HepG2 (cell line): ENCODE results near the gene DIS3L2. TPM values are rescaled to one million over a fixed set of nuclear protein-coding genes. Genes with fewer than 3 reads are reported as not detected.

ENCODE experiments used
- ATAC-seq: fragments of 200-7000 bp; cut with Tn5 transposase; 3 replicates; pipeline ENCODE4 v1.9.1; 2020; ENCODE audit warnings: mild to moderate bottlenecking, moderate library complexity
- BruUV-seq: library from RNA; stranded (reverse); fragments of 400-500 nt; replicated peaks from 2 replicates; lab custom pipeline; 2021; lab: Mats Ljungman, UMichigan
- CTCF ChIA-PET: fragments of 300-600 bp; formaldehyde crosslinking; extraction: SDS; loops from one replicate; lab custom pipeline; 2021; ENCODE audit warnings: low total read pairs, inconsistent platforms, low intra/inter-chr PET ratio; lab: Yijun Ruan, JAX
- POLR2A ChIA-PET: fragments of 350-600 bp; sonication (Branson Sonifier 250); formaldehyde crosslinking; loops from one replicate; lab custom pipeline; 2020; ENCODE audit warnings: antibody characterized with exemption, inconsistent platforms; lab: Yijun Ruan, JAX
- DNase-seq: peaks from one replicate; pipeline ENCODE4 v3.0.0-alpha.2; 2015; ENCODE audit warnings: low spot score
- FAIRE-seq: peaks from 3 replicates; lab custom pipeline; 2011; peaks lifted over from hg19 to GRCh38; lab: Jason Lieb, UNC
- H2AFZ ChIP-seq: one replicate; pipeline ENCODE4 v1.6.1; 2011; ENCODE audit warnings: low read length, inconsistent platforms
- H3K27ac ChIP-seq: fragments of 300-600 bp; 3 replicates; pipeline ENCODE4 v1.8.0; 2011; ENCODE audit warnings: mixed run types, mild to moderate bottlenecking, mixed read lengths, low read length, inconsistent platforms; ENCODE audit not compliant: insufficient read depth; ENCODE audit errors: extremely low read length
- H3K27me3 ChIP-seq, 2 experiments: fragments of 200-600 bp in 1 of 2; 2 replicates in 1 of 2; 3 replicates in 1 of 2; pipeline versions ENCODE4 v1.6.0 to v1.8.0; 2011; ENCODE audit warnings: low read length in 2 of 2, mild to moderate bottlenecking in 2 of 2, moderate library complexity in 2 of 2, inconsistent platforms in 1 of 2; ENCODE audit not compliant: insufficient read depth in 2 of 2, control insufficient read depth in 1 of 2
- H3K36me3 ChIP-seq, 2 experiments: fragments of 200-600 bp in 1 of 2; replicated peaks in 1 of 2; 2 replicates in 1 of 2; 3 replicates in 1 of 2; pipeline versions ENCODE4 v1.5.1 to v1.8.0; 2011; ENCODE audit warnings: low read length in 2 of 2, inconsistent platforms in 1 of 2; ENCODE audit not compliant: insufficient read depth in 2 of 2, control insufficient read depth in 1 of 2
- H3K4me1 ChIP-seq: 2 replicates; pipeline ENCODE4 v1.5.1; 2012; ENCODE audit warnings: low read length, inconsistent platforms; ENCODE audit not compliant: insufficient read depth
- H3K4me2 ChIP-seq: 2 replicates; pipeline ENCODE4 v1.6.0; 2011; ENCODE audit warnings: low read depth, low read length, inconsistent platforms
- H3K4me3 ChIP-seq, 3 experiments: fragments of 200-600 bp in 1 of 3; sonication (generic), shearing (Covaris generic) in 1 of 3; replicated peaks in 1 of 3; 2 replicates each; pipeline ENCODE4 v1.5.1; 2011 to 2016; ENCODE audit warnings: low read length in 3 of 3, inconsistent platforms in 2 of 3, low read depth in 2 of 3, mild to moderate bottlenecking in 2 of 3, control low read depth in 1 of 3, mixed read lengths in 1 of 3; ENCODE audit not compliant: insufficient read depth in 1 of 3
- H3K79me2 ChIP-seq: one replicate; pipeline ENCODE4 v1.6.1; 2011; ENCODE audit warnings: low read length, inconsistent platforms; ENCODE audit not compliant: insufficient read depth
- H3K9ac ChIP-seq: 2 replicates; pipeline ENCODE4 v1.6.0; 2011; ENCODE audit warnings: mild to moderate bottlenecking, low read depth, low read length, inconsistent platforms; ENCODE audit not compliant: insufficient read depth
- H3K9me3 ChIP-seq: 2 replicates; pipeline ENCODE4 v1.5.1; 2012; ENCODE audit warnings: mild to moderate bottlenecking, low read length
- H4K20me1 ChIP-seq: 2 replicates; pipeline ENCODE4 v1.6.0; 2011; ENCODE audit warnings: inconsistent platforms, mild to moderate bottlenecking, low read length, moderate library complexity; ENCODE audit not compliant: insufficient read depth
- DMTF1 ChIP-seq: sonication (generic); formaldehyde crosslinking; IDR thresholded peaks from 2 replicates; pipeline ENCODE4 v1.4.0; 2020; ENCODE audit warnings: mild to moderate bottlenecking, missing genetic modification reagents
- IRX3 ChIP-seq: sonication (generic); formaldehyde crosslinking; IDR thresholded peaks from 2 replicates; pipeline ENCODE4 v1.8.1; 2023; ENCODE audit warnings: mild to moderate bottlenecking, low read depth, missing genetic modification reagents, borderline replicate concordance
- KAT7 ChIP-seq: IDR thresholded peaks from 2 replicates; pipeline ENCODE4 v1.6.1; 2018; ENCODE audit warnings: borderline replicate concordance, missing compliant biosample characterization
- KAT8 ChIP-seq: IDR thresholded peaks from 2 replicates; pipeline ENCODE4 v1.6.1; 2016; ENCODE audit warnings: missing genetic modification reagents, missing compliant biosample characterization
- MAFF ChIP-seq: IDR thresholded peaks from 2 replicates; pipeline ENCODE4 v1.6.1; 2011; ENCODE audit warnings: low read depth, low read length, improper control_type of control experiment
- MAFK ChIP-seq, 2 experiments: IDR thresholded peaks in 1 of 2; conservative IDR thresholded peaks in 1 of 2; 2 replicates each; pipeline ENCODE4 v1.6.1; 2011; ENCODE audit warnings: improper control_type of control experiment in 2 of 2, low read length in 2 of 2
- MED8 ChIP-seq: sonication (generic); formaldehyde crosslinking; IDR thresholded peaks from 2 replicates; pipeline ENCODE4 v1.8.1; 2023; ENCODE audit warnings: mild to moderate bottlenecking, missing genetic modification reagents; ENCODE audit not compliant: insufficient replicate concordance
- NCOA1 ChIP-seq: sonication (generic); formaldehyde crosslinking; IDR thresholded peaks from 2 replicates; pipeline ENCODE4 v1.9.0; 2021; ENCODE audit warnings: missing genetic modification reagents
- RBAK ChIP-seq: sonication (generic); formaldehyde crosslinking; IDR thresholded peaks from 2 replicates; pipeline ENCODE4 v1.5.1; 2020; ENCODE audit warnings: mild to moderate bottlenecking, missing genetic modification reagents
- SALL1 ChIP-seq: sonication (generic); formaldehyde crosslinking; IDR thresholded peaks from 2 replicates; pipeline ENCODE4 v1.8.0; 2022; ENCODE audit warnings: mild to moderate bottlenecking, missing genetic modification reagents
- SP140L ChIP-seq: sonication (generic); formaldehyde crosslinking; IDR thresholded peaks from 2 replicates; pipeline ENCODE4 v1.4.0; 2020; ENCODE audit warnings: missing genetic modification reagents, borderline replicate concordance
- SRSF4 ChIP-seq: fragments of 200-400 bp; formaldehyde crosslinking; IDR thresholded peaks from one replicate; pipeline ENCODE4 v1.6.1; 2018; ENCODE audit warnings: mild to moderate bottlenecking, low read depth, low read length, moderate library complexity; ENCODE audit not compliant: poor library complexity, severe bottlenecking
- ZBTB7A ChIP-seq: sonication (generic); formaldehyde crosslinking; IDR thresholded peaks from 2 replicates; pipeline ENCODE4 v1.8.0; 2022; ENCODE audit warnings: mild to moderate bottlenecking, missing genetic modification reagents
- ZKSCAN1 ChIP-seq: fragments of 150-350 bp; IDR thresholded peaks from 2 replicates; pipeline ENCODE4 v1.6.1; 2014; ENCODE audit warnings: low read length
- ZNF331 ChIP-seq: sonication (generic); formaldehyde crosslinking; IDR thresholded peaks from 2 replicates; pipeline ENCODE4 v1.4.0; 2020; ENCODE audit warnings: missing genetic modification reagents
- ZNF484 ChIP-seq: sonication (generic); formaldehyde crosslinking; IDR thresholded peaks from 2 replicates; pipeline ENCODE4 v1.5.1; 2020; ENCODE audit warnings: mild to moderate bottlenecking, low read depth, missing genetic modification reagents, borderline replicate concordance
- ZNF510 ChIP-seq: sonication (generic); formaldehyde crosslinking; IDR thresholded peaks from 2 replicates; pipeline ENCODE4 v1.4.0; 2020; ENCODE audit warnings: low read depth, mild to moderate bottlenecking, missing genetic modification reagents
- ZNF552 ChIP-seq: sonication (generic); formaldehyde crosslinking; IDR thresholded peaks from 2 replicates; pipeline ENCODE4 v1.9.0; 2022; ENCODE audit warnings: missing genetic modification reagents, mild to moderate bottlenecking, borderline replicate concordance
- WGBS: methylation state at CpG from one replicate; pipeline ENCODE4 v1.1.6; 2017; ENCODE audit warnings: low lambda C conversion rate; 5-methylcytosine and 5-hydroxymethylcytosine counted together
- in situ Hi-C: cut with HindIII; loops from 2 replicates; pipeline ENCODE4 v1.10.0; 2017; ENCODE audit warnings: low pct_unique_long_range_greater_than_20kb; ENCODE audit not compliant: extremely low pct_ligation_motif_present
- intact Hi-C: fragments of 100-400 bp; cut with micrococcal nuclease; formaldehyde crosslinking; loops from one replicate; pipeline ENCODE4 v1.10.0; 2022; ENCODE audit not compliant: unreplicated experiment
- polyA plus RNA-seq, 8 experiments: library from polyadenylated mRNA; depleted of rRNA in 3 of 8; stranded (reverse) in 7 of 8; unstranded in 1 of 8; fragments of >200 nt; fragmentation: Illumina TruSeq in 4 of 8; extraction: Trizol in 4 of 8; gene quantifications; 2 replicates each; pipeline versions ENCODE4 v1.2.1 to v1.2.3, GENCODE V29; 2011 to 2016; ENCODE audit warnings: low read depth in 4 of 8, missing spikeins in 1 of 8, mixed read lengths in 1 of 8; ENCODE audit not compliant: insufficient read depth in 1 of 8
- total RNA-seq, 5 experiments: library from RNA; depleted of rRNA; stranded (reverse); fragments of >200 nt; fragmentation: Illumina TruSeq; extraction: Trizol; gene quantifications; 2 replicates each; pipeline ENCODE4 v1.2.3, GENCODE V29; 2016; ENCODE audit warnings: low read depth in 1 of 5

Gene DIS3L2
- total and polyA plus RNA-seq, 2 of the 13 experiments (the other 11 are each of a cell fraction or from before 2014, with no cell fraction given) = 7.0 to 23.9 TPM

DNA sequence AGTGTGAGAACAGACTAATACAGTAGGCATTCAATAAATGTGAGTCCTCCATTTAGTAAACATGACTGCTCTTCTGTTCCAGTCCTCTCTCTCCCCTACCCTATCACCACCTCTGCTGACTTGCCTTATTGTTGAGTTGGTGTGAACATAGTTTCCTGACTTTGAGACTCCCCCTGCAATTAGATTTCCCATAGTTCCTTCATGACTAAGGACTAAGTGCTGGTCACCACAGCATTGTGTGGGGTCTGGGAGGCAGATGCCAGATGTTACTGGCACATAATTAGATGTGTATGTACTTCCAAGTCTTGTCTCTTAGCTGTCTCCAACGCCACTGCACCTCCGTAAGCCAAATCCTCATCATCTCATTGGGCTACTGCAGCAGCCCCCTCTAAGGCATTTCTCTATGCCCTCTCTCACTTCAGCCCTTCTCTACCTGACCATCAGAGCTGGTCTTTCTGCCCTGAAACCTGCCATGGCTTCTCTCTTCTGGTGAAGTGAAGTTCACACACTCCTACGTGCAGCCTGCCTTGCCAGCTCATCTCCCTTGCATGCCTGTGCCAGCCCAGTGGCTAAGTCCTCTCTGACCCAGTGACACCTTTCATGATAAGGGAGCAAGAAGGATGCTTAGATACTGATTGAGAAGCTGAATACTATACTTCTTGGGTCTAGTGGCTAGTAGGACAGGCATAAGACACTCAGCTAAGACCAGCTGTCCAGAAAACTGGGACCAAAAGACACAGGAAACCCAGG, 335.4 kb downstream of the DIS3L2 start:
- intact Hi-C loops (no loop called here), in situ Hi-C loops (no loop called here)
- ATAC-seq (no peak), DNase-seq (no peak), FAIRE-seq (no peak)
- Histone ChIP-seq H4K20me1 (no peaks in the 10 kb centered on the region), H3K9me3 (no peaks in the 10 kb centered on the region), H3K4me3 (no peak overlapping the region), H3K36me3 (peaks cover 1 to 4% of the 10 kb centered on the region in 2 experiments; a peak in 2 of 5 replicates), H3K27me3 (no peaks in the 10 kb centered on the region), H3K9ac (no peak overlapping the region), H3K4me1 (peaks cover 19% of the 10 kb centered on the region), H2AFZ (no peak overlapping the region), H3K27ac (no peak overlapping the region), H3K4me2 (no peak overlapping the region), H3K79me2 (no peaks in the 10 kb centered on the region)
- no TSS peak for BruUV-seq
- TF ChIP-seq ZBTB7A (CRISPR knock-in tag) = no peak
- no peak for TF ChIP-seq SALL1 (CRISPR knock-in tag)
- no peak for TF ChIP-seq ZNF331 (CRISPR knock-in tag)
- TF ChIP-seq ZNF510 (CRISPR knock-in tag) = no peak
- no peak for TF ChIP-seq SRSF4
- TF ChIP-seq MAFK (conservative IDR thresholded peaks at IDR 0.05 in 1 of 2, IDR thresholded peaks at IDR 0.05 in 1 of 2; ENCODE audit: low read length in 2 of 2) = no peak
- no peak for TF ChIP-seq MAFF
- ChIA-PET CTCF (no interaction called here), POLR2A (no interaction called here)
- WGBS = 100% methylated on average over 3 of the region's 3 CpGs

DNA sequence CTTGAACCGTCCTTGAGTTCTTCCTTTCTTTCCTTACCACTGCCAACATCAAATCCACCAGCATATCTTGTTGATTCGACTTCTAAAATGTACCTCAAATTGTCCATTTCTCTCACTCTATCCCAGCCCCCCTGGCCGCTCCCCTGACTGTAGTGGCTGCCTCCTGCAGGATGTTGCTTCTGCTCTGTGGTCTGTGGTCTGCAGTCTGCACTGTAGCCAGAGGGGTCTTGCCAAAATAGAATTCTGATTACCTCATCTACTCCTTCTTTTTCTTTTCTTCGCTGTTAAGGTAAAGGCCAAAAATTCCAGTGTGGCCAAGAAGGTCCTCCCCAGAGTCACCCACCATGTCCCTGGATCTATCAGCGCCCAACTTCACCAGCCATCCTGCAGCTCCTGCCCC, 337.6 kb downstream of the DIS3L2 start:
- H3K9ac ChIP-seq = no peak overlapping the region
- no peak for DNase-seq
- 95% methylated on average over 5 of the region's 5 CpGs for WGBS
- no peak overlapping the region for H2AFZ ChIP-seq
- H3K4me2 ChIP-seq = no peak overlapping the region
- H3K27me3 ChIP-seq = no peaks in the 10 kb centered on the region
- peaks cover 30% of the 10 kb centered on the region for H3K4me1 ChIP-seq
- intact Hi-C loops (no loop called here), in situ Hi-C loops (no loop called here)
- POLR2A ChIA-PET = no interaction called here
- BruUV-seq = no TSS peak
- peaks cover 1 to 4% of the 10 kb centered on the region in 2 experiments; a peak in 2 of 5 replicates for H3K36me3 ChIP-seq
- no peak for ATAC-seq
- H3K9me3 ChIP-seq = no peaks in the 10 kb centered on the region
- CTCF ChIA-PET = no interaction called here
- H3K79me2 ChIP-seq = no peaks in the 10 kb centered on the region
- no peak overlapping the region for H3K4me3 ChIP-seq
- no peaks in the 10 kb centered on the region for H4K20me1 ChIP-seq
- H3K27ac ChIP-seq = no peak overlapping the region
- no peak for FAIRE-seq
- TF ChIP-seq IRX3 (CRISPR knock-in tag) = no peak
- TF ChIP-seq RBAK (CRISPR knock-in tag) = no peak
- TF ChIP-seq MED8 (CRISPR knock-in tag) = no peak
- TF ChIP-seq KAT8 (CRISPR knock-in tag) = no peak
- TF ChIP-seq KAT7 (CRISPR knock-in tag) = no peak
- TF ChIP-seq ZNF484 (CRISPR knock-in tag) = no peak
- TF ChIP-seq DMTF1 (CRISPR knock-in tag) = no peak
- TF ChIP-seq ZNF552 (CRISPR knock-in tag) = no peak
- TF ChIP-seq ZKSCAN1 = no peak
- no peak for TF ChIP-seq NCOA1 (CRISPR knock-in tag)
- no peak for TF ChIP-seq SP140L (CRISPR knock-in tag)
